Trophoblast cell (in vitro differentiated cells and primary cell): ENCODE measurements around the gene HDDC3.
A peak's percentile ranks its signal among the peaks of the same experiment; 100 is the strongest.

Experiments
- DNase-seq, 2 donors: peaks; one replicate each; pipeline ENCODE4 v3.0.0-alpha.2; 2016
- H2AFZ ChIP-seq: 2 replicates; pipeline ENCODE4 v1.6.1; 2013; ENCODE audit warnings: low read length, moderate library complexity, mild to moderate bottlenecking; ENCODE audit not compliant: insufficient read depth, poor library complexity
- H2AK5ac ChIP-seq: 2 replicates; pipeline ENCODE4 v1.6.1; 2013; ENCODE audit warnings: mild to moderate bottlenecking, low read length
- H2BK120ac ChIP-seq: 2 replicates; pipeline ENCODE4 v1.6.1; 2013; ENCODE audit warnings: low read length, mild to moderate bottlenecking, moderate library complexity; ENCODE audit not compliant: insufficient read depth, poor library complexity
- H2BK12ac ChIP-seq: 2 replicates; pipeline ENCODE4 v1.6.1; 2013; ENCODE audit warnings: mild to moderate bottlenecking, low read length, moderate library complexity
- H2BK5ac ChIP-seq: 2 replicates; pipeline ENCODE4 v1.6.1; 2013; ENCODE audit warnings: low read length, low read depth, moderate library complexity, mild to moderate bottlenecking; ENCODE audit not compliant: poor library complexity
- H3K14ac ChIP-seq: 2 replicates; pipeline ENCODE4 v1.6.1; 2013; ENCODE audit warnings: mild to moderate bottlenecking, low read length
- H3K18ac ChIP-seq: 2 replicates; pipeline ENCODE4 v1.6.1; 2013; ENCODE audit warnings: mild to moderate bottlenecking, low read length
- H3K23ac ChIP-seq: 2 replicates; pipeline ENCODE4 v1.6.1; 2013; ENCODE audit warnings: low read length
- H3K27ac ChIP-seq: 2 replicates; pipeline ENCODE4 v1.5.1; 2013; ENCODE audit warnings: low read depth, mild to moderate bottlenecking, inconsistent platforms, low read length, moderate library complexity
- H3K27me3 ChIP-seq: 2 replicates; pipeline ENCODE4 v1.6.1; 2013; ENCODE audit warnings: inconsistent platforms, mild to moderate bottlenecking, low read length, moderate library complexity; ENCODE audit not compliant: insufficient read depth
- H3K36me3 ChIP-seq, 2 experiments: 1 replicate in 1 of 2; 2 replicates in 1 of 2; pipeline ENCODE4 v1.6.1; 2013; ENCODE audit warnings: low read length in 2 of 2, mild to moderate bottlenecking in 2 of 2, moderate library complexity in 1 of 2; ENCODE audit not compliant: insufficient read depth in 2 of 2, control insufficient read depth in 1 of 2
- H3K4ac ChIP-seq: 2 replicates; pipeline ENCODE4 v1.6.1; 2013; ENCODE audit warnings: low read depth, mild to moderate bottlenecking, low read length, moderate library complexity
- H3K4me1 ChIP-seq, 2 experiments: 1 replicate in 1 of 2; 2 replicates in 1 of 2; pipeline ENCODE4 v1.6.1; 2013; ENCODE audit warnings: low read length in 2 of 2, mild to moderate bottlenecking in 2 of 2, moderate library complexity in 1 of 2; ENCODE audit not compliant: insufficient read depth in 2 of 2, control insufficient read depth in 1 of 2
- H3K4me2 ChIP-seq: 2 replicates; pipeline ENCODE4 v1.6.1; 2013; ENCODE audit warnings: inconsistent platforms, mild to moderate bottlenecking, low read length, moderate library complexity
- H3K4me3 ChIP-seq: 2 replicates; pipeline ENCODE4 v1.5.1; 2013; ENCODE audit warnings: mild to moderate bottlenecking, low read depth, low read length, inconsistent platforms
- H3K79me1 ChIP-seq: one replicate; pipeline ENCODE4 v1.6.1; 2013; ENCODE audit warnings: low read length
- H3K79me2 ChIP-seq: 2 replicates; pipeline ENCODE4 v1.6.1; 2013; ENCODE audit warnings: low read length, mild to moderate bottlenecking; ENCODE audit not compliant: control insufficient read depth, insufficient read depth, poor library complexity
- H3K9ac ChIP-seq: 2 replicates; pipeline ENCODE4 v1.6.1; 2013; ENCODE audit warnings: mild to moderate bottlenecking, low read length
- H3K9me3 ChIP-seq: 2 replicates; pipeline ENCODE4 v1.6.1; 2013; ENCODE audit warnings: low read depth, mild to moderate bottlenecking, control low read depth, inconsistent platforms, low read length; ENCODE audit not compliant: insufficient read depth
- H4K12ac ChIP-seq: 2 replicates; pipeline ENCODE4 v1.6.1; 2013; ENCODE audit warnings: low read depth, mild to moderate bottlenecking, low read length, moderate library complexity
- H4K8ac ChIP-seq: 2 replicates; pipeline ENCODE4 v1.6.1; 2013; ENCODE audit warnings: low read depth, mild to moderate bottlenecking, low read length, moderate library complexity
- H4K91ac ChIP-seq: one replicate; pipeline ENCODE4 v1.6.1; 2013; ENCODE audit warnings: low read depth, mild to moderate bottlenecking, low read length, moderate library complexity
- WGBS: extraction: QIAGEN DNeasy Blood & Tissue Kit; methylation state at CpG from one replicate; pipeline ENCODE4 v1.1.7; 2013; ENCODE audit warnings: missing lambda C conversion rate; ENCODE audit not compliant: insufficient read length, insufficient coverage; ENCODE audit errors: extremely low coverage; 5-methylcytosine and 5-hydroxymethylcytosine counted together

Gene HDDC3

GRCh38 chr15:90956274-90957030 lies 24.1 kb upstream of the HDDC3 start:
- no CpG with 5 or more reads among the region's 56 CpGs for WGBS
- H4K12ac ChIP-seq = no peak overlapping the region
- peak overlapping the region; percentile 50 for H2AFZ ChIP-seq

GRCh38 chr15:90955624-90956273 lies 23.4 kb upstream of the HDDC3 start:
- no peak overlapping the region for H4K8ac ChIP-seq
- H3K4me3 ChIP-seq = no peak overlapping the region
- peaks cover 2% of the 10 kb centered on the region for H3K9me3 ChIP-seq
- peaks cover 7% of the 10 kb centered on the region for H3K79me1 ChIP-seq
- H3K18ac ChIP-seq = no peak overlapping the region
- H3K79me2 ChIP-seq = peaks cover 5% of the 10 kb centered on the region
- no peak overlapping the region for H3K4ac ChIP-seq
- H3K14ac ChIP-seq = no peak overlapping the region
- H3K4me1 ChIP-seq = peaks cover 8 to 9% of the 10 kb centered on the region in 2 experiments
- H2AK5ac ChIP-seq = no peak overlapping the region
- no peak overlapping the region for H3K23ac ChIP-seq
- H3K36me3 ChIP-seq = peaks cover 22 to 41% of the 10 kb centered on the region in 2 experiments
- H4K91ac ChIP-seq = peak overlapping the region; percentile 15
- H2BK12ac ChIP-seq = no peak overlapping the region
- H3K4me2 ChIP-seq = peak overlapping the region; percentile 95
- no peak overlapping the region for H3K9ac ChIP-seq
- H2BK120ac ChIP-seq = no peak overlapping the region
- no peaks in the 10 kb centered on the region for H3K27me3 ChIP-seq
- no peak overlapping the region for H2BK5ac ChIP-seq
- H3K27ac ChIP-seq = no peak overlapping the region
- WGBS = no CpG with 5 or more reads among the region's 20 CpGs
- DNase-seq = no peak
- no peak overlapping the region for H2AFZ ChIP-seq
- H4K12ac ChIP-seq = no peak overlapping the region

More at GRCh38 chr15:90956274-90957030, 24.1 kb upstream of the HDDC3 start:
- peak; percentile 86 to 92 for DNase-seq
- Histone ChIP-seq H3K27ac (no peak overlapping the region), H3K79me1 (peaks cover 7% of the 10 kb centered on the region), H2BK12ac (no peak overlapping the region), H2BK120ac (no peak overlapping the region), H3K36me3 (peaks cover 24 to 41% of the 10 kb centered on the region in 2 experiments), H3K14ac (no peak overlapping the region), H3K9me3 (peaks cover 2% of the 10 kb centered on the region), H3K27me3 (no peaks in the 10 kb centered on the region), H3K4ac (no peak overlapping the region), H3K9ac (no peak overlapping the region), H3K18ac (no peak overlapping the region), H3K79me2 (peaks cover 5% of the 10 kb centered on the region), H3K4me2 (peak overlapping the region; percentile 91), H4K8ac (peak overlapping the region; percentile 22), H3K4me3 (peak overlapping the region; percentile 73), H3K4me1 (peaks cover 8 to 9% of the 10 kb centered on the region in 2 experiments), H2AK5ac (no peak overlapping the region), H3K23ac (no peak overlapping the region), H4K91ac (no peak overlapping the region), H2BK5ac (no peak overlapping the region)

GRCh38 chr15:90954712-90955623 lies 22.6 kb upstream of the HDDC3 start, which contains the start of gene RCCD1:
Gene RCCD1, plus strand, starts transcription at chr15:90954884. Its CDS starts 1,851 bp downstream, at chr15:90956735.
- Histone ChIP-seq H2BK120ac (peak within 1 kb of the TSS; percentile 92), H4K8ac (peak within 1 kb of the TSS; percentile 98), H3K4ac (peak within 1 kb of the TSS; percentile 85), H2AK5ac (peak within 1 kb of the TSS; percentile 42), H3K9me3 (peaks cover 1% of the 10 kb centered on the region), H3K27ac (peak within 1 kb of the TSS; percentile 90), H4K91ac (peak within 1 kb of the TSS; percentile 98), H3K79me1 (peaks cover 7% of the 10 kb centered on the region), H3K9ac (peak within 1 kb of the TSS; percentile 93), H3K4me1 (peaks cover 8 to 9% of the 10 kb centered on the region in 2 experiments), H3K4me3 (peak within 1 kb of the TSS; percentile 80), H4K12ac (peak within 1 kb of the TSS; percentile 97), H3K79me2 (peaks cover 5% of the 10 kb centered on the region), H3K23ac (no peak within 1 kb of the TSS), H3K36me3 (peaks cover 28 to 46% of the 10 kb centered on the region in 2 experiments), H3K18ac (peak within 1 kb of the TSS; percentile 93), H3K27me3 (no peaks in the 10 kb centered on the region), H2BK5ac (peak within 1 kb of the TSS; percentile 89), H3K4me2 (peak within 1 kb of the TSS; percentile 95), H3K14ac (peak within 1 kb of the TSS; percentile 87), H2BK12ac (peak within 1 kb of the TSS; percentile 41), H2AFZ (peak within 1 kb of the TSS; percentile 94)
- peak; percentile 96 to 97 for DNase-seq
- no CpG with 5 or more reads among the region's 69 CpGs for WGBS
